Measurements from ENCODE around the gene TNS3. TPM values are rescaled to one million over a fixed set of nuclear protein-coding genes. Genes with fewer than 3 reads are reported as not detected.

Gene TNS3
- polyA plus RNA-seq, 1 of the 3 experiments (the other 2 are of a cell fraction): 72.3 TPM

DNA sequence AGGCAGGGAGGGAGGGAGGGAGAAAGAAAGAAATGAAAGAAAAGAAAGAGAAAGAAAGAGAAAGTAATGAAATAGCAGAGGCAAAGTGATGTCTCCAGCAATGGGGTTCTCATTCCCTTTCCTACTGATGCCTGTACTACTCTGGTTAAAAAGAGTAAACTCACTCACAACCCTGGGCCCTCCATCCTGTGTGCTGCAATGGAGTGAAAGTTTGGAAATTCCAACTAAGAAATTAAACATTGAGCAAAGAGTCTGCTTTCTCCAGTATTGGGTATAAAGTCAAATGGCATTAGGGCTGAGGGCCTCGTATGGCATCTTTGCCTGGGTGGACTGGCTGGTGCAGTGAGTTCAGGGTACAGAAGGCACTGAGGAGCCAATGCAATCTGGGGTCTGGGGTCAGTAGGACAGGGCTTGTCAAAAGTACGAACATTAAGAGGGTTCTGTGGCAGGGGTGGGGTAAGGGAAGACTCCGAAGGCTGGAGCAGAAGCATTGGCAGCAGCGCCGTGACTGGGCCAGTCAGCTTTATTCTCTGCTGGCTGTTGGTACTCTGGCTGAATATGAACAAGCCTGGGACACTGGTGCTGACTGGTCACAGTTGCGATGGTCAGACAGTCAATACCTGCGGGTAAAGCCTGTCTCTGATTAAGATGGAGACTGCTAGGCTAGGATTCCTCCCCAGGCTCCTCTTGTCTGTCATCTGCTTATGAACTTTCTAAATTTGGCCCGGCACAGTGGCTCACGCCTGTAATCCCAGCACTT, 24.1 kb upstream of the TNS3 start:
- peak overlapping the region; percentile 56 to 69 for H3K27ac ChIP-seq (ENCODE audit: low read depth in 2 of 2, low read length in 1 of 2)
- peaks cover 18% of the 10 kb centered on the region for H3F3A ChIP-seq (replicated peaks; ENCODE audit: insufficient read depth)
- no peaks in the 10 kb centered on the region for H3K9me2 ChIP-seq
- H3K27me3 ChIP-seq (ENCODE audit: insufficient read depth): no peaks in the 10 kb centered on the region
- ChIA-PET POLR2A (no interaction called here), CTCF (interaction anchor here (0.5 to 1.5 kb wide), 2 partner anchors 10 to 340 kb away, joined by 3 to 4 read pairs; no protein-coding TSS in a partner anchor)
- no peaks in the 10 kb centered on the region for H3K36me3 ChIP-seq (replicated peaks in 1 of 2; ENCODE audit: control insufficient read depth in 1 of 2, insufficient read depth in 2 of 2, low read length in 1 of 2)
- WGBS (ENCODE audit: low lambda C conversion rate): 96% methylated on average over 9 of the region's 9 CpGs
- H3K4me3 ChIP-seq (ENCODE audit: low read depth in 2 of 2, low read length in 1 of 2): no peak overlapping the region
- H3K4me2 ChIP-seq: no peak overlapping the region
- H3K79me2 ChIP-seq (ENCODE audit: insufficient read depth): no peaks in the 10 kb centered on the region
- H3K4me1 ChIP-seq (ENCODE audit: control insufficient read depth in 1 of 2, insufficient read depth in 2 of 2, low read depth in 1 of 2, low read length in 1 of 2): peaks cover 2 to 26% of the 10 kb centered on the region in 2 experiments; a peak in 3 of 4 replicates
- no peak for TF ChIP-seq SIN3A (IDR thresholded peaks at IDR 0.05; ENCODE audit: borderline replicate concordance, low read depth, low read length)
- TF ChIP-seq RFX5 (IDR thresholded peaks at IDR 0.05; ENCODE audit: low read length): no peak
- no peak for TF ChIP-seq TAF1 (IDR thresholded peaks at IDR 0.05; ENCODE audit: borderline replicate concordance, low read depth, low read length)
- TF ChIP-seq TCF12 (IDR thresholded peaks at IDR 0.05): no peak
- no peaks in the 10 kb centered on the region for H3K9me3 ChIP-seq
- no peaks in the 10 kb centered on the region for H4K20me1 ChIP-seq (ENCODE audit: insufficient read depth)
- no peak overlapping the region for H3K9ac ChIP-seq
- DNase-seq: no peak
- no peak overlapping the region for H2AFZ ChIP-seq (ENCODE audit: low read depth)

GRCh38 chr7:47604496-47604890, 22.6 kb upstream of the TNS3 start:
- Histone ChIP-seq H3K27me3 (ENCODE audit: insufficient read depth) (no peaks in the 10 kb centered on the region), H3K4me3 (ENCODE audit: low read depth in 2 of 2, low read length in 1 of 2) (no peak overlapping the region), H3K4me2 (peak overlapping the region; percentile 49), H3K9me3 (no peaks in the 10 kb centered on the region), H3K36me3 (replicated peaks in 1 of 2; ENCODE audit: control insufficient read depth in 1 of 2, insufficient read depth in 2 of 2, low read length in 1 of 2) (no peaks in the 10 kb centered on the region), H4K20me1 (ENCODE audit: insufficient read depth) (no peaks in the 10 kb centered on the region), H3K9me2 (no peaks in the 10 kb centered on the region), H3K9ac (peak overlapping the region; percentile 5; the same call in 1 of the 2 replicates), H3K27ac (ENCODE audit: low read depth in 2 of 2, low read length in 1 of 2) (peak overlapping the region; percentile 56 to 69; a peak in 3 of 4 replicates), H3K4me1 (ENCODE audit: control insufficient read depth in 1 of 2, insufficient read depth in 2 of 2, low read depth in 1 of 2, low read length in 1 of 2) (peaks cover 5 to 31% of the 10 kb centered on the region in 2 experiments; a peak in 3 of 4 replicates), H3K79me2 (ENCODE audit: insufficient read depth) (no peaks in the 10 kb centered on the region), H2AFZ (ENCODE audit: low read depth) (no peak overlapping the region), H3F3A (replicated peaks; ENCODE audit: insufficient read depth) (peaks cover 20% of the 10 kb centered on the region)
- ChIA-PET POLR2A (no interaction called here), CTCF (interaction anchor here (1.5 kb wide), 1 partner anchor 339 kb away, joined by 4 read pairs; no protein-coding TSS in a partner anchor)
- TF ChIP-seq YY1 (IDR thresholded peaks at IDR 0.05; ENCODE audit: low read depth): no peak
- TF ChIP-seq POLR2AphosphoS5 (IDR thresholded peaks at IDR 0.05; ENCODE audit: low read depth, low read length): no peak
- TF ChIP-seq IRF3 (IDR thresholded peaks at IDR 0.05; ENCODE audit: low read depth, low read length): no peak
- no peak for TF ChIP-seq RXRA (IDR thresholded peaks at IDR 0.05; ENCODE audit: borderline replicate concordance, low read depth)
- no peak for TF ChIP-seq NRF1 (IDR thresholded peaks at IDR 0.05; ENCODE audit: low read depth, low read length)
- TF ChIP-seq USF1 (IDR thresholded peaks at IDR 0.05; ENCODE audit: borderline replicate concordance, low read depth): no peak
- TF ChIP-seq FOXJ3 (CRISPR knock-in tag; IDR thresholded peaks at IDR 0.05): no peak
- TF ChIP-seq, protein P1, sequence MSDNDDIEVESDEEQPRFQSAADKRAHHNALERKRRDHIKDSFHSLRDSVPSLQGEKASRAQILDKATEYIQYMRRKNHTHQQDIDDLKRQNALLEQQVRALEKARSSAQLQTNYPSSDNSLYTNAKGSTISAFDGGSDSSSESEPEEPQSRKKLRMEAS (IDR thresholded peaks at IDR 0.05; ENCODE audit: low read depth): no peak
- no peak for TF ChIP-seq RCOR1 (IDR thresholded peaks at IDR 0.05; ENCODE audit: low read length)
- TF ChIP-seq USF2 (IDR thresholded peaks at IDR 0.05; ENCODE audit: borderline replicate concordance, low read depth, low read length): no peak
- TF ChIP-seq MXI1 (IDR thresholded peaks at IDR 0.05; ENCODE audit: low read depth, low read length): no peak
- no peak for TF ChIP-seq TEAD4 (IDR thresholded peaks at IDR 0.05; ENCODE audit: borderline replicate concordance, insufficient read depth)
- TF ChIP-seq, protein P2, sequence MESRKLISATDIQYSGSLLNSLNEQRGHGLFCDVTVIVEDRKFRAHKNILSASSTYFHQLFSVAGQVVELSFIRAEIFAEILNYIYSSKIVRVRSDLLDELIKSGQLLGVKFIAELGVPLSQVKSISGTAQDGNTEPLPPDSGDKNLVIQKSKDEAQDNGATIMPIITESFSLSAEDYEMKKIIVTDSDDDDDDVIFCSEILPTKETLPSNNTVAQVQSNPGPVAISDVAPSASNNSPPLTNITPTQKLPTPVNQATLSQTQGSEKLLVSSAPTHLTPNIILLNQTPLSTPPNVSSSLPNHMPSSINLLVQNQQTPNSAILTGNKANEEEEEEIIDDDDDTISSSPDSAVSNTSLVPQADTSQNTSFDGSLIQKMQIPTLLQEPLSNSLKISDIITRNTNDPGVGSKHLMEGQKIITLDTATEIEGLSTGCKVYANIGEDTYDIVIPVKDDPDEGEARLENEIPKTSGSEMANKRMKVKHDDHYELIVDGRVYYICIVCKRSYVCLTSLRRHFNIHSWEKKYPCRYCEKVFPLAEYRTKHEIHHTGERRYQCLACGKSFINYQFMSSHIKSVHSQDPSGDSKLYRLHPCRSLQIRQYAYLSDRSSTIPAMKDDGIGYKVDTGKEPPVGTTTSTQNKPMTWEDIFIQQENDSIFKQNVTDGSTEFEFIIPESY (IDR thresholded peaks at IDR 0.05; ENCODE audit: borderline replicate concordance, low read depth): no peak
- no peak for TF ChIP-seq MEF2A (IDR thresholded peaks at IDR 0.05; ENCODE audit: borderline replicate concordance, low read depth)
- no peak for DNase-seq
- 54% methylated on average over 3 of the region's 3 CpGs for WGBS (ENCODE audit: low lambda C conversion rate)

Measured in SK-N-SH (cell line).